HTR-8/SVneo (cell line): ENCODE results near the gene REPIN1.
A peak's percentile ranks its signal among the peaks of the same experiment; 100 is the strongest.

Experiments used
- DNase-seq: peaks from one replicate; pipeline ENCODE4 v3.0.0; 2011; ENCODE audit warnings: low spot score, mixed read lengths; ENCODE audit not compliant: insufficient read length
- FAIRE-seq: peaks from 2 replicates; lab custom pipeline; 2011; peaks lifted over from hg19 to GRCh38; lab: Jason Lieb, UNC

REPIN1 gene

DNA sequence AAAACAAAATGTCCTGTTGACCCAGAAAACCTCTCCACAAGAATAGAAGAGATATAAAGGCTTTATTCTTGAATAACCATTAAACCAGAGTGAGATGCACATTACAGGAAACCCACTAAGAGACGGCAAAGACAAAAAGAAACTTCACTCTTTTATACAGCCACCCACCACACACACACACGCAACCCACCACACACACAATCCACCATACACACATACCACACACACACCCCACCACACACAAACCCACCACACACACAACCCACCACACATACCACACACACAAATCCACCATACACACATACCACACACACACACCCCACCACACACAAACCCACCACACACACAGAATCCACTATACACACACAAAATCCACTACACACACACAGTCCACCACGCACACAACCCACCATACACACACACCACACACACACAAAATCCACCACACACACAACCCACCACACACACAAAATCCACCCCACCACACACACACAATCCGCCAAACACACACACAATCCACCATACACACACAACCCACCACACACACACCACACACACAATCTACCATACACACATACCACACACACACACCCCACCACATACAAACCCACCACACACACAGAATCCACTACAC lies 9.5 kb upstream of the REPIN1 start:
- FAIRE-seq (peak; percentile 86), DNase-seq (no peak)

DNA sequence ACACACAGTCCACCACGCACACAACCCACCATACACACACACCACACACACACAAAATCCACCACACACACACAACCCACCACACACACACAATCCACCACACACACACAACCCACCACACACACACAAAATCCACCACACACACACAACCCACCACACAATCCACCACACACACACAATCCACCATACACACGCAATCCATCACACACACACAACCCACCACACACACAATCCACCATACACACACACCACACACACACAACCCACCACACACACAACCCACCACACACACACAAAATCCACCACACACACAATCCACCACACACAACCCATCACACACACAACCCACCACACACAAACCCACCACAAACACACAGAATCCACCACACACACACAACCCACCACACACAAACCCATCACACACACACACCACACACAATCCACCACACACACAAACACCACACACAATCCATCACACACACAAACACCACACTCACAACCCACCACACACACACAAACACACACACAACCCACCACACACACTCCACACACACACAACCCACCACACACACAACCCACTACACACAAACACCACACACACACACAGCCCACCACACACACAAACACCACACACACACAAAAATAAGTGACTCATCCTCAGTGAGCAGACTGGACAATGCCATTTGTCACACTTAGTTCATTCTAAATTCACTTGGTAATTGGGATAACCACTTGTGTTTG lies 8.8 kb upstream of the REPIN1 start:
- FAIRE-seq = no peak
- no peak for DNase-seq

DNA sequence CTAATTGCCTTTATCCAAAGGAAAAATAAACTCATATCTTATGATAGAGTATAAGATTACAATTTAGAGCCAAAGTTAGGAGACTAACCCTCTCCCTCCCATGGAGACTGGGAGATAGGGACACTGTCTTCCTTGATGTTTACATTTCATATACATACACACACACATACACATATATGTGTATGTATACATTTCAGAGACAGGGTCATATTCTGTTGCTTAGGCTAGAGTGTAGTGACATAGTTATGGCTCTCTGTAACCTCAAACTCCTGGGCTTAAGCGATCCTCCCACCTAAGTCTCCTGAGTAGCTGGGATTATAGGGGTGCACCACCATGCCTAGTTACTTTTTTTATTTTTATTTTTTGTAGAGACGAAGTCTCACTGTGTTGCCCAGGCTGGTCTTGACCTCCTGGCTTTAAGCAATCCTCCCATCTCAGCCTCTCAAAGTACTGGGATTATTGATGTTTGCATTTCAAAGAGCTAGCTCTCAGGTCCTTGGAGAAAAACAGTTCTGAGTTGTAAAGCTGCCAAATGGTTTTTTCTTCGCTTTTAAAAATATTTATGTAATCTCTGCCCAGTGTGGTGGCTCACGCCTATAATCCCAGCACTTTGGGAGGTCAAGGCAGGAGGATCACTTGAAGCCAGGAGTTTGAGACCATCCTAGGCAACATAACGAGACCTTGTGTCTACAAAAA lies 8.1 kb upstream of the REPIN1 start:
- FAIRE-seq = no peak
- DNase-seq = no peak

DNA sequence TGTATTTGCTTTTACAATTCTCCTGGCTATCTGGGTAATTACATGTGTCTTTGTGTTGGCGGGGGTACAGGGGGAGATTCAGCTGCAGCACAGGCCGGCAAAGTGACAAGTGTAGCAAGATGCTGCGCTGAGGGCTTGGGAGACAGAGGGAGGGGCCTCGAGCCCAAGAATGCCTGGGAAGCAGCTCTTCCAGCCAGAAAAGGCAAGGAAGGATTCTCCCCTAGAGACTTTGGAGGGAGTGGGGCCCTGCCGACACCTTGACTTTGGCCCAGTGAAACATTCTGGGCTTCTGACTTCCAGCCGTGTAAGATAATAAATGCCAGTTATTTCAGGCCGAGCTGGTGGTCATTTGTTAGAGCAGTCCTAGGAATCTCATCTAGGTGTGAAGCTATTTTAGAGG lies 7.2 kb upstream of the REPIN1 start:
- DNase-seq (no peak), FAIRE-seq (no peak)

DNA sequence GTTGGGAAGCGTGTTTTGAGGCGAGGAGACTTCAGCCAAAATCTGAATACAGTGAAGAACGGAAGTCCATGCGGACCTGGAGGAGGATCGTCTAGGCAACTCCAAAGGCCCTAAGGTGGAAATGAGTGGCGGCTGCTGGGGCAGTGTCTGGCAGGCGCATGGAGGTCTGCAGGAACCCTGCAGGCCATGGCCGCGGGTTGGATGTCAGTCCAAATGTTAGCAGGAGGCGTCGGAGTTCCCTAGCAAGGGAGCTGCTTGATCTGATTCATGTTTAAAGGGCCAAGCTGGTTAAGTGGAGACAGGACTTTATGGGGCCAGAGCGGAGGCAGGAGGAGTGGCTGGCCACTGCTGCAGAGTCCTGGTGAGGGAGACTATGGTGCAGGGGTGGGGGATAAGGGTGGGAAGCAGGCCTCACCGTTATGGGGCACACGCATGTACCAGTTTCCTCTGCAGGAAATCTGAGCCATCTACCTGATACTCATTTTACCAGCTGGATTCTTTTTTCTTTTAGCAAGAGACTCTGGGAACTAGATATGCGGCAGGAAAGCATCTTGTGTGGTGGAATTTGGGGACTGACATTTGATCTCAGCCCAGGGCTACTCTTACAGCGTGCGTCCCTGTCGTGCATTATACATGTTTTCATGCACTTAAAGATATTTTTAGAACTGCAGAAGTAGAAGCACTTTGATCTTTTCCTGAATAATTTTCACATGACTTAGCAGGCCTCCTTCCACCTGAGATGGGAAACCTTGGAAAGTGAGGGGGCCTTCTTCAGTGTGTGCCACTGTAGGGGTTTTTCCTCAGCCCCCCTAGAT lies 6.6 kb upstream of the REPIN1 start:
- DNase-seq = no peak
- no peak for FAIRE-seq

DNA sequence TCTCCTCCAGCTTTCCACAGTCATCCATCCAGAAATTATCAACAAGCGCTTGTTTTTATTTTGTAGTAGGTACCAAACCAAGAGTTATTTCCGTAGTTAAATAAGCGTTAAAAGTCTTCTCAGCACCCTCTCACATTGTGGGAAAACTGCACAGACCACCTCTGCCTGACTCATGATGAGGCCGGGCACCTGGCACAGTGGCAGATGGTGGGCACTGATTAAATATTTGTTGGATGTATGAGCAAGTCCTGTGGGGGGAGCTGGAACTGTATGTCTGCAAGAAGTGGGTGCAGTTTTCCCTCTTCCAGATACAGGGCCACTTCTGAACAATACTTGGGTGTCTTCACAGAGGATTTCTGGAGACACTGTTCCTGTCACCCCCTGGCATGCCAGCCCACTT lies 5.3 kb upstream of the REPIN1 start:
- no peak for FAIRE-seq
- DNase-seq = no peak

DNA sequence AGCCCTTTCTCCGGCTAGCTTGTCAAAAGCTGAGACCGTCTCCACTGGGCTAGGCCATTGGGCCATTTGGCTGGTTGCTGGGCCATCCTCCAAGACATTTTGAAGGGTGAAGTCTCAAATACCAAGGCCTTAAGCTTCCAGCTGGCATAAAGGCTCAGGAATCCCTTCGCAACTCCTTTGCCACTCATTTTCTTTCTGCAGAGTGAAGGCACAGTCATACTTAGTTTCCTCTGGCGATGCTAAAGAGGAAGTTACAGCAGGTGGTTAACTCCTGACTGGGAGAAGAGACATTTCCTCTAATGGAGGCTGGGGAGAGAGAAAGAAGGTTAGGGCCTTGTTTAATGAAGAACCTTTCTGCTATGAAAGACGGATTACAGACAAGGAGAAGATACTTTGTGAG lies 4.8 kb upstream of the REPIN1 start:
- DNase-seq (no peak), FAIRE-seq (no peak)

DNA sequence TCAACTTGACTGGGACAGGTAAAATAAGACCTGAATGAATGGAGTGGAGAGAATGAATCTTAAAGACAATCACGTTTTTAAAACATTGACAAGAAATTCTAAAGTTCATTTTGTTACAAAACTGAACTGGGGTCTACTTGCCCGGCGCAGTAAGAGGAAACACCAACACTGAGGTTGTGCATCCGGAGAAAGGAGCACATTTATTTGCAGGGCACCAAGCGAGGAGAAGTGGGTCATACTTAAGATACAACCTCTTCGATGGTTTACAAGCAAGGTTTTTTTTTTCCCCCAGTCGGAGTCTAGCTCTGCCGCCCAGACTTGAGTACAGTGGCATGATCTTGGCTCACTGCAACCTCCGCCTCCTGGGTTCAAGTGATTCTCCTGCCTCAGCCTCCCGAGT lies 3.4 kb upstream of the REPIN1 start:
- no peak for DNase-seq
- no peak for FAIRE-seq

DNA sequence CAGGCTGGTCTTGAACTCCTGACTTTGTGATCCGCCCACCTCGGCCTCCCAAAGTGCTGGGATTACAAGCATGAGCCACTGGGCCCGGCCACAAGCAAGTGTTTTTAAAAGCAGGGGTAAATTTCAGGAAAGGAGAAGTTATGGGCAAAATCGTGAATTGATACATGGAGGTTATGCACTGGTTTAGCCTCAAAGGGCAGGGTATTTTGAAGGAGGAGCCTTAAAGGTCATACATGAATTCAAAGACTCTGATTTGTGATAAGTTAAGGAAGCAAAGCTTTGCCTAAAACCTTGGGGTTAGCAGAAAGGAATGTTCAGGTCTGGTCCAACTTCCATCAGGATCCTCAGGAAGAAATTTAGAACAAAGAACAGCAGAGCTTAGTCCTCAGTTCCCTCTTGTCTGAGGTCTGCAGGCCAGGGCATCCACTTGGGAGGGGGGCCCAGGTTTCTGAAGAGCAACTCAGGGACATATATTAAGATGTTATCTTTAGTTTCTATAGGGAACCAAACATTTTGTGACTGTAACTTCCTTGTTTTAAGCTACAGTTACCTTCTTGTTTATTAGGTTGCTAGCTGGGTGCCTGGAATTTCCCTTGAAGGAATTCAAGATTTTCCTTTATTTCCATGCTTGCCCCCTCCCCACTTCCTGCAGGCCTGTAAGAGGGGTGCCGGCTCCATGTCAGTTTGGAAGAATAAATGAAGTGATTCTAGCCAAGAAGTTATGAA lies 2.8 kb upstream of the REPIN1 start:
- FAIRE-seq = no peak
- no peak for DNase-seq

DNA sequence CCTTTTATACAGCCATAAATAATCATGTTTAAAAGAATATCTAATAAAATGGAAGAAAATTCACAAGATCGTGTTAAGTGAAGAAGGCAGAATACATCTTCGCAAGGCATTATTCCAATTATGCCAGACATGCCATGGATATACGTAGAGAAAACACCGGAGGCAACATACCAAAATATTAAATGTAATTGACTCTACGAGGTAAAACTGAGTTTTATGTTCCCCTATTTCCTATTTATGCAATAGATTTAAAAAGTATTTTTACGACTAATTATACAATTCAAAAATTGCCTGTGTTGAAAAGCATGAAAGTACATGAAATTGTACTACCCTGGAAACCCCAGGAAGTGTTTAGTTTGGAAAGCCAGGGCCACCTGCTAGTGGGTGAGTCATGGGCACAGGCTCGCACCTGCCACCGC lies 936 bp upstream of the REPIN1 start:
- no peak for DNase-seq
- FAIRE-seq = no peak

DNA sequence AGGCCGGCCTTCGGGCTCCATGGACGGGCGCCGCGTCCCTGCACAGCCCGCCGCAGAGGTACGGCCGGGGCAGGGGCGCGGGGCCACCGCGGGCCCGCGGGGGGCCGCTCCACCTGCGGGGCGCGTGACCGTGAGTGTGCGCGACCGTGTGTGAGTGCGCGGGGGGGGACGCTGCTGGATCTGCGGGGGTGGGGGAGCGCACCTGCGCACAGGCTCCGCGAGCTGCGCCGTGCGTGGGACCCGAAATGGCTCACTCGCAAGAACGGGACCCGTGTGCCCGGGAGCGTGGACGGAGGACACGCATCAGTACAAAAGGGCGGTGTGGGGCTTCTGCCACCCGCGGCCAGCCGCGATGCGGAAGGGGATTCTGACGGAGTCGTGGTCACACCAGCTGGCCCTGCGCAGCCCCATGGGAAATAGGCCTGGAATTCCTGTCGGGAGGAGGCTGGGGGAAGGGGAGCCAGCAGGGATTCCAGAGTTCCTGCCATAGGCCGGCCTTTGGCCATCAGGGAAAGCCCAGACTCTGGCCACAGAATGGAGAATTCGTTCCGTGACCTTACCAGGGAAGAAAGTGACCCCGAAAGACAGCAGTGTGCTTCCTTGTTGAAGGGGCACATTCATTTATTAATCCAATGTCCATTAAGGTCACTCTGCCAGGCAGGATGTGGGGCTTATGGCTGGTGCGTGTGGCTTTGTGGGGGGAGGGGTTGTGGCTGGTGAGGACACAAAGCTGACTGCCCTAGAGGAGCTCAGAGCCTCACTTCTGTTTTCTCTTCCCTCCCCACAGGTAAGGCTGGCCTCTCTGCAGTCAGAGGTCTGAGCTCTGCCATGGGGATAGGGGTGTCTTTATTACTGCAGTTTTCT lies 494 bp downstream of the REPIN1 start:
- FAIRE-seq (no peak), DNase-seq (peak; percentile 61)

DNA sequence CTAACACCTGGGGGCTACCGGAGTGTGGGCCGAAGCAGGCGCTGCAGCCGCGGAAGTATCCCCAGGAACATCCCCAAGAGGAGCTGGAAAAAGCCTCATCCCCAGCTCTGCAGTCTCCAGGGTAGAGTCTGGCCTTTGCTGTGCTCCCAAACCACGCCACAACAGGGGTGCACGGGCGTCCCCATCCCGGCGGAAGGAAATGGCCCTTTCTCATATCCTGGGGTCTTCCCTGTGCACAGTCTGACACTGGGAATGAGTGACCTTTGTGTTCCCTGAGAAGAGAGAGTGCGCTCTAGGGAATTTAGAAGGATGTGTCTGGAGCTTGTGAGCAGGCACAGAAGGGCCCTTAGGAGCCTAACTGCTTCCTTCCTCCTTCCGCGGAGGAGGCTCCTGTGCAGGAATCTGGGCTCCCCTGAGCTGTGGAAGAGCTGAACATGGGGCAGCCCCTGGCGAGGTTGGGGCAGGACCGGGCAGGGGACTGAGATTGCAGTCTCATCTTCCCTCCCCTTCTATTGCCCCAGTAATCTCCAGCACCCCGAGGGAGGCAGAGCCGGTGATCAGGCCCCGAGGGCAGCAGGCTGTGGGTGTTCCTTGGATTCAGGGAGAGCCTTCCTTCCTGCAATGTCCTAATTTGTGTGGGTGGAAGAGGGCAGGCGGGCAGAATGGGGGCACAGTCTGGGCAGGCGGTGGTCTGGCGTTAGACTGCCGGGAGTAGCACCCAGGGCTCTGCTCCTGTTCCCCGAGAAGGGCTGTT lies 1.3 kb downstream of the REPIN1 start:
- DNase-seq (no peak), FAIRE-seq (no peak)

DNA sequence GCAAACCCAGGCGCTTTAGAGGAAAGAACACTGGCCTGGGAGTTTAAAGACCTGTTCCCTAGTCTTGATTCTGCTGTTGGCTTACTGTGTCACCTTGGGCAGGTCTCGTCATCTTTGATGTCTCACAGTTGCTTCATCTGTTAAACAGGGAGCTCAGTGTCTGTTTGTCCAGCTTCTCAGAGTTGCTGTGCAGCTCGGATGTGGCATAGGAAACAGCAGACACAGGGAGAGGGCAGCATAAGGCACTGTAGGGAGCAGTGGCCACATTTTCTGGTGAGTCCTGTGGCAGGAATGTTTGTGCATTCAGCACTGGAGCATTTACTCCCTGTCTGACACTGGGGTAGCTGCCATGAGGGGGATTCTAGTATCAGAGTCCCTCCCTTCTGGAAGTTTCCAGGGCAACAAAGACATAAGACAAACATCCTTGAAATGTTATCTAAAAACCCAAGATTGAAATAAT lies 2.0 kb downstream of the REPIN1 start:
- DNase-seq = no peak
- no peak for FAIRE-seq

DNA sequence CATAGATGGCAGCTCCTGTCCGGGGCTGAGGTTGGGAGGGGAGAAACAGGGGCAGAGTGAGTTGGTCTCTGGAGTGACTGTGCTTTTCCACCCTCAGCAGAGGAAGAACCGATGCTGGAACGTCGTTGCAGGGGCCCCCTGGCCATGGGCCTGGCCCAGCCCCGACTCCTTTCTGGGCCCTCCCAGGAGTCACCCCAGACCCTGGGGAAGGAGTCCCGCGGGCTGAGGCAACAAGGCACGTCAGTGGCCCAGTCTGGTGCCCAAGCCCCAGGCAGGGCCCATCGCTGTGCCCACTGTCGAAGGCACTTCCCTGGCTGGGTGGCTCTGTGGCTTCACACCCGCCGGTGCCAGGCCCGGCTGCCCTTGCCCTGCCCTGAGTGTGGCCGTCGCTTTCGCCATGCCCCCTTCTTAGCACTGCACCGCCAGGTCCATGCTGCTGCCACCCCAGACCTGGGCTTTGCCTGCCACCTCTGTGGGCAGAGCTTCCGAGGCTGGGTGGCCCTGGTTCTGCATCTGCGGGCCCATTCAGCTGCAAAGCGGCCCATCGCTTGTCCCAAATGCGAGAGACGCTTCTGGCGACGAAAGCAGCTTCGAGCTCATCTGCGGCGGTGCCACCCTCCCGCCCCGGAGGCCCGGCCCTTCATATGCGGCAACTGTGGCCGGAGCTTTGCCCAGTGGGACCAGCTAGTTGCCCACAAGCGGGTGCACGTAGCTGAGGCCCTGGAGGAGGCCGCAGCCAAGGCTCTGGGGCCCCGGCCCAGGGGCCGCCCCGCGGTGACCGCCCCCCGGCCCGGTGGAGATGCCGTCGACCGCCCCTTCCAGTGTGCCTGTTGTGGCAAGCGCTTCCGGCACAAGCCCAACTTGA lies 2.7 kb downstream of the REPIN1 start:
- no peak for DNase-seq
- FAIRE-seq = no peak

DNA sequence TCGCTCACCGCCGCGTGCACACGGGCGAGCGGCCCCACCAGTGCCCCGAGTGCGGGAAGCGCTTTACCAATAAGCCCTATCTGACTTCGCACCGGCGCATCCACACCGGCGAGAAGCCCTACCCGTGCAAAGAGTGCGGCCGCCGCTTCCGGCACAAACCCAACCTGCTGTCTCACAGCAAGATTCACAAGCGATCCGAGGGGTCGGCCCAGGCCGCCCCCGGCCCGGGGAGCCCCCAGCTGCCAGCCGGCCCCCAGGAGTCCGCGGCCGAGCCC lies 3.3 kb downstream of the REPIN1 start:
- DNase-seq (no peak), FAIRE-seq (no peak)

DNA sequence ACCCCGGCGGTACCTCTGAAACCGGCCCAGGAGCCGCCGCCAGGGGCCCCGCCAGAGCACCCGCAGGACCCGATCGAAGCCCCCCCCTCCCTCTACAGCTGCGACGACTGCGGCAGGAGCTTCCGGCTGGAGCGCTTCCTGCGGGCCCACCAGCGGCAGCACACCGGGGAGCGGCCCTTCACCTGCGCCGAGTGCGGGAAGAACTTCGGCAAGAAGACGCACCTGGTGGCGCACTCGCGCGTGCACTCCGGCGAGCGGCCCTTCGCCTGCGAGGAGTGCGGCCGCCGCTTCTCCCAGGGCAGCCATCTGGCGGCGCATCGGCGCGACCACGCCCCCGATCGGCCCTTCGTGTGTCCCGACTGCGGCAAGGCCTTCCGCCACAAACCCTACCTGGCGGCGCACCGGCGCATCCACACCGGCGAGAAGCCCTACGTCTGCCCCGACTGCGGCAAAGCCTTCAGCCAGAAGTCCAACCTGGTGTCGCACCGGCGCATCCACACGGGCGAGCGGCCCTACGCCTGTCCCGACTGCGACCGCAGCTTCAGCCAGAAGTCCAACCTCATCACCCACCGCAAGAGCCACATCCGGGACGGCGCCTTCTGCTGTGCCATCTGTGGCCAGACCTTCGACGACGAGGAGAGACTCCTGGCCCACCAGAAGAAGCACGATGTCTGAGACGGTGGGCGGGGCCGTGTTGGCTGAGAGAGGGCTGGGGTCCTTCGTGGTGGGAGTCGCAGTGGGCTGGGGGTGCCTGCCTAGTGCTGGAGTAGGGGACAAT lies 3.8 kb downstream of the REPIN1 start:
- DNase-seq (no peak), FAIRE-seq (no peak)
